B cell (primary cell): Measurements from ENCODE around the gene ERICH6B. TPM values are rescaled to one million over a fixed set of nuclear protein-coding genes. Genes with fewer than 3 reads are reported as not detected.

Source experiments
- ATAC-seq: fragments of 200-7000 bp; cut with Tn5 transposase; one replicate; pipeline ENCODE4 v1.10.0; 2021; ENCODE audit warnings: low read depth, mild to moderate bottlenecking, moderate number of reproducible peaks, moderate library complexity
- CTCF ChIA-PET: fragments of 350-600 bp; sonication (Branson Sonifier 250); formaldehyde crosslinking; loops from one replicate; lab custom pipeline; 2021; ENCODE audit warnings: antibody characterized with exemption, inconsistent platforms; lab: Charles Lee
- POLR2A ChIA-PET: fragments of 350-600 bp; sonication (Branson Sonifier 250); formaldehyde crosslinking; loops from one replicate; lab custom pipeline; 2021; ENCODE audit warnings: antibody characterized with exemption; lab: Charles Lee
- DNase-seq: peaks from one replicate; pipeline ENCODE4 v3.0.0; 2013
- H2AFZ ChIP-seq: 2 replicates; pipeline ENCODE4 v1.6.1; 2012; ENCODE audit warnings: mild to moderate bottlenecking, low read depth, low read length; ENCODE audit not compliant: insufficient read depth, poor library complexity, severe bottlenecking
- H3K27ac ChIP-seq, 2 donors: 1 replicate in 1 of 2; 2 replicates in 1 of 2; pipeline ENCODE4 v1.5.1; 2012 to 2013; ENCODE audit warnings: low read length in 2 of 2, mild to moderate bottlenecking in 2 of 2, moderate library complexity in 1 of 2
- H3K27me3 ChIP-seq, 4 experiments: fragments of 200-600 bp in 1 of 4; sonication (generic) in 1 of 4; replicated peaks in 1 of 4; 1 replicate in 2 of 4; 2 replicates in 2 of 4; pipeline versions ENCODE4 v1.6.1 to v1.7.0; 2013 to 2016; ENCODE audit warnings: low read length in 3 of 4, mild to moderate bottlenecking in 2 of 4, mixed read lengths in 1 of 4, moderate library complexity in 1 of 4; ENCODE audit not compliant: insufficient read depth in 4 of 4, control insufficient read depth in 3 of 4; ENCODE audit errors: control extremely low read depth in 1 of 4
- H3K36me3 ChIP-seq, 2 experiments: replicated peaks in 1 of 2; 1 replicate in 1 of 2; 2 replicates in 1 of 2; pipeline versions ENCODE4 v1.6.1 to v1.7.1; 2013; ENCODE audit warnings: low read length in 1 of 2; ENCODE audit not compliant: insufficient read depth in 2 of 2, control insufficient read depth in 1 of 2; ENCODE audit errors: control extremely low read depth in 1 of 2, extremely low read depth in 1 of 2
- H3K4me1 ChIP-seq, 2 donors: fragments of 200-600 bp in 1 of 2; sonication (generic) in 1 of 2; 1 replicate in 1 of 2; 2 replicates in 1 of 2; pipeline versions ENCODE4 v1.5.1 to v1.6.1; 2013 to 2017; ENCODE audit warnings: low read length in 2 of 2; ENCODE audit not compliant: control insufficient read depth in 2 of 2, insufficient read depth in 2 of 2
- H3K4me2 ChIP-seq: replicated peaks from 2 replicates; pipeline ENCODE3; 2012; ENCODE audit warnings: mild to moderate bottlenecking, low read depth, low read length; ENCODE audit not compliant: poor library complexity, severe bottlenecking
- H3K4me3 ChIP-seq, 5 experiments: fragments of 200-600 bp in 1 of 5; sonication (generic) in 1 of 5; 1 replicate in 3 of 5; 2 replicates in 2 of 5; pipeline versions ENCODE4 v1.5.1 to v1.7.0; 2011 to 2016; ENCODE audit warnings: low read length in 4 of 5, mild to moderate bottlenecking in 4 of 5, low read depth in 2 of 5, control low read depth in 1 of 5, moderate library complexity in 1 of 5; ENCODE audit not compliant: insufficient read depth in 1 of 5; ENCODE audit errors: control extremely low read depth in 1 of 5, extremely low read depth in 1 of 5
- H3K79me2 ChIP-seq: fragments of 200-600 bp; sonication (generic); one replicate; pipeline ENCODE4 v1.6.0; 2016; ENCODE audit warnings: low read length; ENCODE audit not compliant: control insufficient read depth, insufficient read depth
- H3K9ac ChIP-seq: fragments of 200-600 bp; sonication (generic); 2 replicates; pipeline ENCODE4 v1.6.1; 2017; ENCODE audit warnings: mild to moderate bottlenecking, low read length, moderate library complexity
- H3K9me3 ChIP-seq, 3 donors: one replicate each; pipeline versions ENCODE4 v1.6.1 to v1.7.1; 2013; ENCODE audit warnings: low read length in 2 of 3; ENCODE audit not compliant: control insufficient read depth in 2 of 3, insufficient read depth in 1 of 3; ENCODE audit errors: control extremely low read depth in 1 of 3
- H4K20me1 ChIP-seq: 2 replicates; pipeline ENCODE4 v1.6.0; 2012; ENCODE audit warnings: mild to moderate bottlenecking, low read length; ENCODE audit not compliant: insufficient read depth, control insufficient read depth, poor library complexity, severe bottlenecking
- H3K27ac Mint-ChIP-seq: one replicate; pipeline ENCODE4 v1.8.0; 2021; ENCODE audit warnings: mixed read lengths
- H3K27me3 Mint-ChIP-seq: one replicate; pipeline ENCODE4 v1.8.0; 2021; ENCODE audit warnings: mixed read lengths
- H3K4me1 Mint-ChIP-seq: one replicate; pipeline ENCODE4 v1.8.0; 2021; ENCODE audit warnings: mixed read lengths
- H3K4me3 Mint-ChIP-seq: one replicate; pipeline ENCODE4 v1.8.0; 2021; ENCODE audit warnings: mixed read lengths
- H3K9me3 Mint-ChIP-seq: one replicate; pipeline ENCODE4 v1.8.0; 2022; ENCODE audit warnings: mixed read lengths; ENCODE audit not compliant: insufficient read depth
- CTCF ChIP-seq: fragments of 200-600 bp; IDR thresholded peaks from one replicate; pipeline ENCODE4 v1.8.0; 2022; ENCODE audit warnings: antibody characterized with exemption, mild to moderate bottlenecking
- EZH2 ChIP-seq: IDR thresholded peaks from 2 replicates; pipeline ENCODE4 v1.6.1; 2012; ENCODE audit warnings: borderline replicate concordance, low read depth, mild to moderate bottlenecking, moderate library complexity, low read length; ENCODE audit not compliant: insufficient read depth, poor library complexity, severe bottlenecking
- WGBS: methylation state at CpG from one replicate; pipeline ENCODE4 v1.1.5; 2013; ENCODE audit warnings: missing lambda C conversion rate; ENCODE audit not compliant: insufficient coverage; 5-methylcytosine and 5-hydroxymethylcytosine counted together
- intact Hi-C: fragments of 100-400 bp; cut with micrococcal nuclease; formaldehyde crosslinking; loops from one replicate; pipeline ENCODE4 v1.10.0; 2022
- polyA plus RNA-seq: library from polyadenylated mRNA; depleted of rRNA; stranded (reverse); fragments of >200 nt; gene quantifications from 2 replicates; pipeline ENCODE4 v1.2.3, GENCODE V29; 2012
- total RNA-seq, 2 donors: library from RNA; stranded (reverse); fragments of 120-200 nt in 1 of 2; gene quantifications; 1 replicate in 1 of 2; 2 replicates in 1 of 2; pipeline versions ENCODE4 v1.2.3 to v1.2.4, GENCODE V29; 2013 to 2022

Gene ERICH6B
- total and polyA plus RNA-seq, 2 donors (not counting 1 experiment from before 2014, with no cell fraction given): not detected

DNA sequence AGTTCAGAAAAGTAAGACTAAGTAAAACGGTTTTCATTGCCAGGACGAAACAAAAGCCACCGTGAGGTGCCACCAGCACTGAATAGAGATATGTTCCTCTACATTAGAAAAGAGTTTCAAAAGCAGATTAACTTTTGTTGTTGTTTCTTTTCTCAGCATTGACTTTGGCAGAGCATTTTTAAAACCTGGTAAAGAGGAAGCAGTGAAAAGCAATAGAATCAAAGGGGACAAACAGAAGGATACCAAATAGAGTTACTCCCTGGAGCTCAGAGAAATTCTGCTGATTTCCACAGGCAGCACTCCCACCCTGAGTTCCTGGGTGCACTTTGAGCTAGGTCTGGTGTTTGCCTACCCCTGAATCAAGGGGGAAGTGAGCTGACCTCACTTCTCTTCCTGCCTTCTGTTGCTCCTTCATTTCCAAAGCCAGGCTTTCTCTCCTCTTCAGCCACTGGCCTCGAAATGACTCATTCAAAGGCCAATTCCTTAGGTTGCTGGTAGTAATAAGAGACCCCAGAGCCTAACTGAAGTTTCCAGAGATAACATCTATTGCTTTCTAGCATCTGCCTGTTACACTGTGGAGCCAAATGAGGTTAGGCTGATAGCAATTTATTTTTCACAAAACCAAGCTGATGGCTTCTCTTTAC, 11.3 kb upstream of the ERICH6B start:
- no peaks in the 10 kb centered on the region for H3K9me3 Mint-ChIP-seq
- CTCF ChIA-PET: no interaction called here
- no peak for TF ChIP-seq CTCF
- no peak for TF ChIP-seq EZH2
- POLR2A ChIA-PET: no interaction called here
- Histone ChIP-seq H3K4me3 (no peak overlapping the region), H3K79me2 (no peaks in the 10 kb centered on the region), H3K27ac (no peak overlapping the region), H4K20me1 (no peaks in the 10 kb centered on the region), H3K9ac (no peak overlapping the region), H2AFZ (no peak overlapping the region), H3K36me3 (no peaks in the 10 kb centered on the region), H3K27me3 (peaks cover 0 to 12% (median 1%) of the 10 kb centered on the region in 4 experiments), H3K4me1 (no peaks in the 10 kb centered on the region), H3K9me3 (no peaks in the 10 kb centered on the region), H3K4me2 (no peak overlapping the region)
- H3K27ac Mint-ChIP-seq: no peak overlapping the region
- no CpG with 5 or more reads among the region's 4 CpGs for WGBS
- no peak overlapping the region for H3K4me3 Mint-ChIP-seq
- DNase-seq: no peak
- H3K27me3 Mint-ChIP-seq: peaks cover 36% of the 10 kb centered on the region
- no peaks in the 10 kb centered on the region for H3K4me1 Mint-ChIP-seq
- intact Hi-C loops: no loop called here
- no peak for ATAC-seq

- H3K79me2 ChIP-seq: no peaks in the 10 kb centered on the region
- no peaks in the 10 kb centered on the region for H4K20me1 ChIP-seq
- POLR2A ChIA-PET: no interaction called here
- DNase-seq: no peak
- H3K27ac ChIP-seq: no peak overlapping the region
- no peak overlapping the region for H3K27ac Mint-ChIP-seq
- no peak overlapping the region for H2AFZ ChIP-seq
- no peak overlapping the region for H3K4me3 ChIP-seq
- no peaks in the 10 kb centered on the region for H3K4me1 Mint-ChIP-seq
- WGBS: no CpG with 5 or more reads among the region's 5 CpGs
- no peak overlapping the region for H3K4me3 Mint-ChIP-seq
- TF ChIP-seq CTCF (peak; percentile 38), EZH2 (no peak)
- CTCF ChIA-PET: interaction anchor here (1.1 to 1.6 kb wide), 2 partner anchors 207 to 697 kb away, joined by 3 to 6 read pairs; no protein-coding TSS in a partner anchor
- H3K9me3 ChIP-seq: no peaks in the 10 kb centered on the region
- H3K36me3 ChIP-seq: no peaks in the 10 kb centered on the region
- H3K9me3 Mint-ChIP-seq: no peaks in the 10 kb centered on the region
- peaks cover 0 to 18% (median 0%) of the 10 kb centered on the region in 4 experiments for H3K27me3 ChIP-seq
- intact Hi-C loops: loop anchor here (5.0 kb wide), 2 partner anchors 559 to 664 kb away; partner anchors contain the start of gene LCP1
- H3K4me1 ChIP-seq: no peaks in the 10 kb centered on the region
- H3K4me2 ChIP-seq: no peak overlapping the region
- H3K9ac ChIP-seq: no peak overlapping the region
- ATAC-seq: no peak
- peaks cover 53% of the 10 kb centered on the region for H3K27me3 Mint-ChIP-seq
These were observed 8.1 kb upstream of the ERICH6B start for GRCh38 chr13:45623516-45624090.
